H1 (cell line): ENCODE data around the gene ENTPD5. TPM values are rescaled to one million over a fixed set of nuclear protein-coding genes. Genes with fewer than 3 reads are reported as not detected.

Experiments
- CTCF ChIA-PET: fragments of 300-600 bp; sonication (Branson Sonifier 250); formaldehyde crosslinking; loops from one replicate; lab custom pipeline; 2021; ENCODE audit not compliant: partially characterized antibody; lab: Charles Lee
- POLR2A ChIA-PET: fragments of 300-600 bp; sonication (Branson Sonifier 250); formaldehyde crosslinking; loops from one replicate; lab custom pipeline; 2021; ENCODE audit warnings: inconsistent platforms; ENCODE audit not compliant: partially characterized antibody; lab: Charles Lee
- DNase-seq, 2 experiments: peaks; one replicate each; pipeline versions ENCODE4 v3.0.0 to v3.0.0-alpha.2; 2010 to 2022; ENCODE audit warnings: low spot score in 2 of 2, low read depth in 1 of 2, mixed read lengths in 1 of 2
- FAIRE-seq: peaks from 2 replicates; lab custom pipeline; 2011; peaks lifted over from hg19 to GRCh38; lab: Jason Lieb, UNC
- H2AFZ ChIP-seq: 2 replicates; pipeline ENCODE4 v1.8.1; 2012; ENCODE audit warnings: low read length, inconsistent platforms
- H2AK5ac ChIP-seq: 2 replicates; pipeline ENCODE4 v1.6.1; 2013; ENCODE audit warnings: low read depth, low read length
- H2BK120ac ChIP-seq: replicated peaks from 2 replicates; pipeline ENCODE3; 2013; ENCODE audit warnings: low read depth, low read length, inconsistent platforms
- H2BK12ac ChIP-seq: 2 replicates; pipeline ENCODE4 v1.6.1; 2013; ENCODE audit warnings: low read depth, low read length
- H2BK15ac ChIP-seq: 2 replicates; pipeline ENCODE4 v1.6.1; 2013; ENCODE audit warnings: low read length
- H2BK20ac ChIP-seq: 2 replicates; pipeline ENCODE4 v1.6.1; 2013; ENCODE audit warnings: low read length
- H2BK5ac ChIP-seq: 2 replicates; pipeline ENCODE4 v1.6.1; 2013; ENCODE audit warnings: low read depth, low read length
- H3K14ac ChIP-seq: 2 replicates; pipeline ENCODE4 v1.6.1; 2013; ENCODE audit warnings: inconsistent platforms; ENCODE audit not compliant: insufficient read length
- H3K18ac ChIP-seq: 2 replicates; pipeline ENCODE4 v1.6.1; 2013; ENCODE audit warnings: low read length; ENCODE audit errors: extremely low read depth
- H3K23ac ChIP-seq: 2 replicates; pipeline ENCODE4 v1.6.1; 2013; ENCODE audit warnings: inconsistent platforms; ENCODE audit not compliant: insufficient read length
- H3K23me2 ChIP-seq: 2 replicates; pipeline ENCODE4 v1.6.1; 2013; ENCODE audit warnings: low read depth, low read length
- H3K27ac ChIP-seq: 2 replicates; pipeline ENCODE4 v1.6.1; 2011; ENCODE audit warnings: low read depth, low read length, inconsistent platforms
- H3K27me3 ChIP-seq, 4 experiments: replicated peaks in 1 of 4; 1 replicate in 1 of 4; 2 replicates in 3 of 4; pipeline versions ENCODE4 v1.6.1 to v1.8.1; 2011 to 2013; ENCODE audit warnings: low read length in 3 of 4, mild to moderate bottlenecking in 3 of 4, inconsistent platforms in 2 of 4, mixed read lengths in 2 of 4, moderate library complexity in 1 of 4; ENCODE audit not compliant: control insufficient read depth in 3 of 4, insufficient read depth in 3 of 4; ENCODE audit errors: extremely low read depth in 1 of 4
- H3K36me3 ChIP-seq, 4 experiments: 2 replicates each; pipeline versions ENCODE4 v1.6.1 to v1.8.1; 2011 to 2013; ENCODE audit warnings: mild to moderate bottlenecking in 4 of 4, low read length in 3 of 4, moderate library complexity in 2 of 4, control low read depth in 1 of 4, inconsistent platforms in 1 of 4; ENCODE audit not compliant: insufficient read depth in 4 of 4, control insufficient read depth in 2 of 4
- H3K4ac ChIP-seq: replicated peaks from 2 replicates; pipeline ENCODE3; 2013; ENCODE audit warnings: low read length, low read depth, mixed read lengths, inconsistent platforms; ENCODE audit not compliant: insufficient read length
- H3K4me1 ChIP-seq, 4 experiments: replicated peaks in 1 of 4; 1 replicate in 1 of 4; 2 replicates in 3 of 4; pipeline versions ENCODE4 v1.6.1 to v1.8.1; 2011 to 2013; ENCODE audit warnings: low read length in 3 of 4, inconsistent platforms in 2 of 4, mixed read lengths in 1 of 4; ENCODE audit not compliant: insufficient read depth in 4 of 4, control insufficient read depth in 3 of 4
- H3K4me2 ChIP-seq, 2 experiments: 2 replicates each; pipeline versions ENCODE4 v1.6.1 to v1.8.1; 2011 to 2013; ENCODE audit warnings: low read depth in 2 of 2, low read length in 2 of 2, control low read depth in 1 of 2, inconsistent platforms in 1 of 2, mild to moderate bottlenecking in 1 of 2; ENCODE audit not compliant: insufficient read depth in 1 of 2
- H3K4me3 ChIP-seq, 4 experiments: fragments of 200-600, 300-600 bp in 1 of 4; sonication (generic), shearing (Covaris generic), sonication (Bioruptor Twin) in 1 of 4; 2 replicates each; pipeline versions ENCODE4 v1.5.1 to v1.8.1; 2011 to 2016; ENCODE audit warnings: low read length in 4 of 4, low read depth in 3 of 4, control low read depth in 2 of 4, inconsistent platforms in 2 of 4, mild to moderate bottlenecking in 2 of 4, mixed read lengths in 1 of 4, moderate library complexity in 1 of 4; ENCODE audit not compliant: insufficient read depth in 2 of 4; ENCODE audit errors: extremely low read depth in 1 of 4
- H3K56ac ChIP-seq: replicated peaks from 2 replicates; pipeline ENCODE3; 2013; ENCODE audit warnings: low read depth, mild to moderate bottlenecking, mixed read lengths, low read length, inconsistent platforms; ENCODE audit not compliant: insufficient read length
- H3K79me1 ChIP-seq: 2 replicates; pipeline ENCODE4 v1.6.1; 2013; ENCODE audit warnings: low read depth, low read length, control low read depth
- H3K79me2 ChIP-seq, 2 experiments: 2 replicates each; pipeline versions ENCODE4 v1.6.1 to v1.8.1; 2012 to 2013; ENCODE audit warnings: low read length in 2 of 2, mild to moderate bottlenecking in 2 of 2, inconsistent platforms in 1 of 2; ENCODE audit not compliant: insufficient read depth in 2 of 2, control insufficient read depth in 1 of 2
- H3K9ac ChIP-seq, 4 experiments: replicated peaks in 1 of 4; 1 replicate in 1 of 4; 2 replicates in 3 of 4; pipeline versions ENCODE4 v1.6.1 to v1.8.1; 2011 to 2013; ENCODE audit warnings: low read depth in 3 of 4, low read length in 3 of 4, control low read depth in 2 of 4, mild to moderate bottlenecking in 2 of 4, moderate library complexity in 2 of 4, inconsistent platforms in 1 of 4; ENCODE audit errors: extremely low read depth in 1 of 4
- H3K9me3 ChIP-seq, 2 experiments: 2 replicates each; pipeline versions ENCODE4 v1.6.1 to v1.8.1; 2012 to 2013; ENCODE audit warnings: mild to moderate bottlenecking in 2 of 2, moderate library complexity in 2 of 2, control low read depth in 1 of 2, inconsistent platforms in 1 of 2, low read depth in 1 of 2, low read length in 1 of 2, mixed read lengths in 1 of 2; ENCODE audit not compliant: insufficient read depth in 2 of 2
- H4K20me1 ChIP-seq, 2 experiments: replicated peaks in 1 of 2; 2 replicates each; pipeline versions ENCODE3 to v1.8.1; 2011 to 2013; ENCODE audit warnings: inconsistent platforms in 2 of 2, low read length in 2 of 2, mild to moderate bottlenecking in 1 of 2; ENCODE audit not compliant: insufficient read depth in 2 of 2, control insufficient read depth in 1 of 2
- H4K5ac ChIP-seq: 2 replicates; pipeline ENCODE4 v1.6.1; 2013; ENCODE audit warnings: low read length, low read depth, mixed read lengths, inconsistent platforms; ENCODE audit not compliant: insufficient read length
- H4K8ac ChIP-seq: 2 replicates; pipeline ENCODE4 v1.8.0; 2013; ENCODE audit warnings: mild to moderate bottlenecking, moderate library complexity, low read length, inconsistent platforms; ENCODE audit not compliant: insufficient read depth; ENCODE audit errors: extremely low read depth
- H4K91ac ChIP-seq: replicated peaks from 2 replicates; pipeline ENCODE3; 2013; ENCODE audit warnings: low read length, mixed read lengths, inconsistent platforms; ENCODE audit not compliant: insufficient read length
- BCL11A ChIP-seq, 2 experiments: IDR thresholded peaks; one replicate each; pipeline ENCODE4 v1.6.1; 2011; ENCODE audit warnings: low read depth in 2 of 2, low read length in 2 of 2, mild to moderate bottlenecking in 2 of 2
- CBX5 ChIP-seq: fragments of 300-800, 300-1000 bp; sonication (generic); IDR thresholded peaks from 2 replicates; pipeline ENCODE4 v1.7.1; 2016; ENCODE audit warnings: antibody characterized with exemption, low read length, low read depth
- CBX8 ChIP-seq: fragments of 300-800, 300-1000 bp; sonication (generic); IDR thresholded peaks from 2 replicates; pipeline ENCODE4 v1.7.1; 2016; ENCODE audit warnings: low read depth, low read length, borderline replicate concordance
- KDM4A ChIP-seq: IDR thresholded peaks from one replicate; pipeline ENCODE4 v1.7.1; 2012; ENCODE audit warnings: low read depth, mild to moderate bottlenecking, moderate library complexity, low read length, inconsistent platforms; ENCODE audit not compliant: severe bottlenecking
- POLR2A ChIP-seq, 2 experiments: IDR thresholded peaks; 1 replicate in 1 of 2; 2 replicates in 1 of 2; pipeline ENCODE4 v1.6.1; 2011; ENCODE audit warnings: low read depth in 2 of 2, low read length in 2 of 2, mild to moderate bottlenecking in 2 of 2; ENCODE audit errors: control extremely low read depth in 1 of 2
- RNF2 ChIP-seq: fragments of 200-900, 300-1000 bp; sonication (generic); IDR thresholded peaks from 2 replicates; pipeline ENCODE4 v1.7.1; 2016; ENCODE audit warnings: borderline replicate concordance, low read depth, mild to moderate bottlenecking, antibody characterized with exemption, low read length; ENCODE audit not compliant: poor library complexity, severe bottlenecking; ENCODE audit errors: missing control alignments
- RXRA ChIP-seq: IDR thresholded peaks from 2 replicates; pipeline ENCODE4 v1.6.1; 2011; ENCODE audit warnings: low read depth, mild to moderate bottlenecking, low read length, moderate library complexity; ENCODE audit not compliant: insufficient read depth
- SUZ12 ChIP-seq: fragments of 200-600 bp; sonication (generic); IDR thresholded peaks from 2 replicates; pipeline ENCODE4 v1.6.1; 2012; ENCODE audit warnings: mild to moderate bottlenecking, inconsistent platforms, low read length, moderate library complexity, mixed read lengths
- WGBS, 2 experiments: shearing (Covaris generic) in 1 of 2; methylation state at CpG; one replicate each; pipeline versions ENCODE4 v1.1.6 to v1.1.7; 2013 to 2015; ENCODE audit warnings: low lambda C conversion rate in 2 of 2, mixed read lengths in 2 of 2, inconsistent platforms in 1 of 2, low coverage in 1 of 2, missing lambda C conversion rate in 1 of 2; ENCODE audit not compliant: insufficient replicate concordance in 2 of 2, insufficient coverage in 1 of 2, insufficient read length in 1 of 2; ENCODE audit errors: extremely low coverage in 1 of 2, missing lambda C conversion rate in 1 of 2; 5-methylcytosine and 5-hydroxymethylcytosine counted together
- polyA plus RNA-seq, 7 experiments: library from polyadenylated mRNA; depleted of rRNA in 3 of 7; stranded (reverse) in 5 of 7; unstranded in 2 of 7; fragments of >200 nt in 5 of 7; fragments of 200-250 nt in 2 of 7; gene quantifications; 1 replicate in 5 of 7; 2 replicates in 1 of 7; 4 replicates in 1 of 7; pipeline versions ENCODE4 v1.2.1 to v1.2.3, GENCODE V29; 2011 to 2013; ENCODE audit warnings: missing spikeins in 2 of 7, mixed read lengths in 2 of 7
- total RNA-seq: library from RNA; stranded (reverse); fragmentation: NEBNext Ultra II Directional; extraction: Animal tissue kit (Norgen Biotek cat#: 25700); gene quantifications from 2 replicates; pipeline ENCODE4 v1.2.1, GENCODE V29; 2021

ENTPD5 gene
- total and polyA plus RNA-seq, 2 of the 8 experiments (the other 6 are each of a cell fraction or from before 2014, with no cell fraction given) = 5.0 to 6.5 TPM

DNA sequence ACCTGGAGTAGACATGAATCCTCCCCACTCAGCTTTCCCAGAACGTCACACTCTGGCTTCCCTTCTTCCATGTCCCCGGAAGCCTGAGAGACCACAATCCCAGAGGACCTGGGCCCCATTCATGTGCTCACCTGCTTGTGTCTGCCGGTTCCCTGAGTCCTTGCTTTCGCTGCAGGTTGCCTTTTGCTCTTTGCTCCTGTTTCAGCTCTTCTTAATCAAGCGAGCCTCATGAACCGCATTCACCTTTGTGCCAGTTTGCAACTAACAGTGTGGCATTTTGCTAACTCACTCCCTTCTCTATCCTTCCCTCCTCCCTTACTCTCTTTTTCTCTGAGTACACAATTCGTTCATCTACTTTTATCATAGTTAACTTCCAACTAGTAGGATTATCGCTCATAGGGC lies 23.1 kb downstream of the ENTPD5 start:
- Histone ChIP-seq H2BK120ac (no peak overlapping the region), H3K36me3 (no peaks in the 10 kb centered on the region), H3K18ac (no peak overlapping the region), H2BK12ac (no peak overlapping the region), H3K9me3 (no peaks in the 10 kb centered on the region), H3K4me2 (no peak overlapping the region), H3K79me1 (no peaks in the 10 kb centered on the region), H4K8ac (no peak overlapping the region), H4K91ac (no peak overlapping the region), H3K23ac (no peak overlapping the region), H3K27me3 (no peaks in the 10 kb centered on the region), H2BK20ac (no peak overlapping the region), H2AFZ (no peak overlapping the region), H2BK15ac (no peak overlapping the region), H3K4ac (no peak overlapping the region), H3K9ac (no peak overlapping the region), H3K14ac (no peak overlapping the region), H2AK5ac (no peak overlapping the region), H4K20me1 (no peaks in the 10 kb centered on the region), H3K79me2 (no peaks in the 10 kb centered on the region), H3K23me2 (no peaks in the 10 kb centered on the region), H3K4me1 (no peaks in the 10 kb centered on the region), H3K27ac (no peak overlapping the region), H3K56ac (no peak overlapping the region), H4K5ac (no peak overlapping the region), H2BK5ac (no peak overlapping the region), H3K4me3 (no peak overlapping the region)
- 87% methylated on average over 8 of the region's 8 CpGs; no CpG with 5 or more reads in 1 of the 2 experiments for WGBS, 2 experiments
- ChIA-PET POLR2A (interaction anchor here (0.6 to 1.5 kb wide), 2 partner anchors 20 to 419 kb away, joined by 3 to 5 read pairs; no protein-coding TSS in a partner anchor), CTCF (interaction anchor here (0.6 to 1.2 kb wide), 3 partner anchors 36 to 432 kb away, joined by 3 read pairs; no protein-coding TSS in a partner anchor)
- FAIRE-seq (no peak), DNase-seq (no peak)
- no peak for TF ChIP-seq RXRA
- TF ChIP-seq CBX5 = no peak
- TF ChIP-seq BCL11A (IDR thresholded peaks at IDR 0.05; ENCODE audit: low read depth in 2 of 2, low read length in 2 of 2) = no peak
- TF ChIP-seq SUZ12 = no peak
- no peak for TF ChIP-seq RNF2
- TF ChIP-seq CBX8 = no peak
- TF ChIP-seq KDM4A = no peak
- TF ChIP-seq POLR2A (IDR thresholded peaks at IDR 0.05; ENCODE audit: control extremely low read depth in 1 of 2, low read depth in 2 of 2, low read length in 2 of 2) = no peak
